ENCODE results near the gene TDRD10. TPM values are rescaled to one million over a fixed set of nuclear protein-coding genes. Genes with fewer than 3 reads are reported as not detected.

Gene TDRD10
- total RNA-seq, 1 donor from 2014 or later: not detected

DNA sequence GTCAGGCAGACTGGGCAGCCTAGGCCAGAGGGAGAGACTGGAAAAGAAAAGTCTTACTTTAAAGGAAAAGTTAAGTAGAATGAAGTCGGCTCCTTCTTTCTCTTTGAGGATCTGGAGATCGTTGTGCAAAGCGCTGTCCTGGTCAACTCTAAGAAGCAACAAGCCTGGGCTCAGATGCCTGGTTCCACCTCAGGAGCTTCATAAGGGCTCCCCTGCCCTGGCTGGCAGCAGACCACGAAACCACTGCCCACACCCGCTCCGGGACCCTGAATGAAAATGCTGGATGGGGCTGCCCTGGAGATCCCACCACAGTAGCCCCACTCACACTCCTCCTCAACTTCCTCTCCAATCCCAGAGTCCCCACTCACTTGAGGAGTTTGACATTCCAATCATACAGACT lies 50.0 kb downstream of the TDRD10 start:
- Histone ChIP-seq H3K27me3 (ENCODE audit: control insufficient read depth, insufficient read depth, low read length) (no peaks in the 10 kb centered on the region), H3K4me3 (ENCODE audit: low read depth, low read length) (no peak overlapping the region), H3K36me3 (ENCODE audit: control insufficient read depth, insufficient read depth, low read length) (peaks cover 5% of the 10 kb centered on the region)
- no peak for DNase-seq (ENCODE audit: low read depth)
- TF ChIP-seq, protein P1, sequence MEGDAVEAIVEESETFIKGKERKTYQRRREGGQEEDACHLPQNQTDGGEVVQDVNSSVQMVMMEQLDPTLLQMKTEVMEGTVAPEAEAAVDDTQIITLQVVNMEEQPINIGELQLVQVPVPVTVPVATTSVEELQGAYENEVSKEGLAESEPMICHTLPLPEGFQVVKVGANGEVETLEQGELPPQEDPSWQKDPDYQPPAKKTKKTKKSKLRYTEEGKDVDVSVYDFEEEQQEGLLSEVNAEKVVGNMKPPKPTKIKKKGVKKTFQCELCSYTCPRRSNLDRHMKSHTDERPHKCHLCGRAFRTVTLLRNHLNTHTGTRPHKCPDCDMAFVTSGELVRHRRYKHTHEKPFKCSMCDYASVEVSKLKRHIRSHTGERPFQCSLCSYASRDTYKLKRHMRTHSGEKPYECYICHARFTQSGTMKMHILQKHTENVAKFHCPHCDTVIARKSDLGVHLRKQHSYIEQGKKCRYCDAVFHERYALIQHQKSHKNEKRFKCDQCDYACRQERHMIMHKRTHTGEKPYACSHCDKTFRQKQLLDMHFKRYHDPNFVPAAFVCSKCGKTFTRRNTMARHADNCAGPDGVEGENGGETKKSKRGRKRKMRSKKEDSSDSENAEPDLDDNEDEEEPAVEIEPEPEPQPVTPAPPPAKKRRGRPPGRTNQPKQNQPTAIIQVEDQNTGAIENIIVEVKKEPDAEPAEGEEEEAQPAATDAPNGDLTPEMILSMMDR (IDR thresholded peaks at IDR 0.05; ENCODE audit: insufficient read depth, low read length, poor library complexity, severe bottlenecking): no peak

DNA sequence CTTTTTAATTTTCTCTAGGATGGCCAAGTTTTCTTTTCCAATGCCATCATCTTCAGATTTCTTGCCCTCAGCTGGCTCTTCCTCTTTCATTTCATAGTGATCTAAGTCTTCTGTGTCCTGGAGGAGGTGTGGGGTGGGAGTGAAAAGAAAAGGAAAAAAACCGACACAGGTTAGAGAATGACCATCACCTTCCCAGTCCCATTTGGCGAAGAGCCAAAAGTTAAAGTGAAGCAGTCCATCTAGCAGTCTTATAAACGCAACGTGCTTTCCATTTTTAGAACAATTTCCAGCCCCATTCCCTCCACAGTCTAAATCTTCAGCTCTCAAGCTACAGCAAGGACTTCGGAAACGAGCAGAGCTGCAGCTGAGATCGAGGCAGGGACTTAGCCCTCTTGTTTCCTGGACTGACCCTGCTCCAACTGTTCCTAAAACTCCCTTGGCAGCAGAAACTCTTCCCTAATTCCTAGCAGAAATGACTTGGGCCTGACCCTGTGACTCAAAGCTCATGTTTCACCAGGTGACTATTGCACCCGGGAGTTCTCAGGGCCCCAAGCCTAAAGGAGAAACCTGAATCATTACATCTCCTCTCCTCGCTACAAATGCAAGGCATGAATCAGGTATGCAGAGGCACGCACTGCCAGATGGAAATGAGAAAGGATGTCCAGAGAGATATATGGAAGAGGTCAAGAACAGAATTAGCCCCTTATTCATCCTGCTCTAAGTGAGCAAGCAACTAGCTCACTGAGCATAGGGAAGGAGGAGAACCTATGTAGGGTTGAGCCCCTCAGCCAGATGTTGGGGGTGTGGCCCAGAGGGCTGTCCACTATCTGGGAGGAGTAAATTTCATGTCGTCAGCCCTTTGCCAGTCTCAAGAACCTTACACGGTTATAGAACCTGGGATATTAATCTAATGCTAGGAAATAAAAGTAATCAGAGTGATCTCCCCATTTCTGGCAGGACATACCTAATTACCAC lies 51.3 kb downstream of the TDRD10 start:
- TF ChIP-seq, protein P1 (IDR thresholded peaks at IDR 0.05; ENCODE audit: insufficient read depth, low read length, poor library complexity, severe bottlenecking): no peak
- Histone ChIP-seq H3K4me3 (ENCODE audit: low read depth, low read length) (no peak overlapping the region), H3K36me3 (ENCODE audit: control insufficient read depth, insufficient read depth, low read length) (peaks cover 5% of the 10 kb centered on the region), H3K27me3 (ENCODE audit: control insufficient read depth, insufficient read depth, low read length) (no peaks in the 10 kb centered on the region)
- no peak for DNase-seq (ENCODE audit: low read depth)

DNA sequence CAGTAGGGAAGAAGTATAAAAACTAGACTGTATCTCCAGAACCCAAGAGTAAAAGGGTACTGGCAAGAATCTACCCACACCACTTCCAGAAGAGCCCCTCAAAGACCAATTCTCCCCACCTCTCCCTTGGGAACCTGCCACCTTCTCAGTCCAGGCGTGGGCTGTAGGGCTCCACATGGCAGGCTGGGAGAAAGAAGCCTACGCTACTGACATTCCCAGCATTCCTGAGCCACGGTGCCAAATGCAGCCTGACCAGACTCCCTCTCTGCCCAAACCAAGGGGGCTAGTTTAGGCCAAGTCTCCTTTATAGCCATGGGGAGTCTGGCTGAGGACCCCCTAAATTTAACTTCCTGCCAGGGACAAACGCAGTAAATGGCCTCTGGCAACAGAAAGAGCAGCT lies 54.4 kb downstream of the TDRD10 start:
- no peak for DNase-seq (ENCODE audit: low read depth)

DNA sequence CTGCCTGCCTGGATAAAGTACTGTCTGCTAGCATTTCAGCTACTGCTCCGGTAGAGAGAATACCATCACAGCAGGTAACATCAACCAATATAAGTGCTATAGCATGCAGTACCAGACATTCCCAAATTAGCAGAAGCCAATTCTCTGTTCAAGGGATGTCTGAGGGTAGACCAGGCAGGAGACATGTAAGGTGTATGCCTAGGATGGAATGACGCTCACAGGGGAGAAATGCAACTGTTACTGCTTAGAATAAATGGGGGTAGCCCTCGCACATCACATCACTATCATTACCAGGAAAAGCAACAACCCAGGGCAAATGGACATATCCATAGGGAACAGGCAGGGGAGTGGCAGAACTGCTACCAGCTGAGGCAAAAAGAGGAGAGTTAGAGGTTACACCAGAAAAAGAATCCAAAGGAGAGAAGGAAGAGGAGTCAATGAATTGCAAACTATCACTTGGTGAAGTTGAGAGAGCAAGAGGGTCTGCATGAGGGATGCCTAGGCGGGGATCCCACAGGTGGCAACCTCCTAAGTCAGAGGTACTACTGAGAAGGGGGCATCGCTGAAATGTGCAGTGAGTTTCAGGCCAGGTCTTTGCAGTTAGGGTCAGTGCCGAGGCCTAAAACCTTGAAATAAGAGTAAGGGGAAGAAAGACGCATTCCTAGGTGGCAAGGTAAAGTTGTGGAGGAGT lies 55.4 kb downstream of the TDRD10 start:
- DNase-seq (ENCODE audit: low read depth): no peak
- Histone ChIP-seq H3K4me3 (ENCODE audit: low read depth, low read length) (peak overlapping the region; percentile 85), H3K36me3 (ENCODE audit: control insufficient read depth, insufficient read depth, low read length) (peaks cover 3% of the 10 kb centered on the region), H3K27me3 (ENCODE audit: control insufficient read depth, insufficient read depth, low read length) (no peaks in the 10 kb centered on the region)
- TF ChIP-seq, protein P1 (IDR thresholded peaks at IDR 0.05; ENCODE audit: insufficient read depth, low read length, poor library complexity, severe bottlenecking): no peak

More for the DNA sequence above, 54.4 kb downstream of the TDRD10 start:
- TF ChIP-seq, protein P1 (IDR thresholded peaks at IDR 0.05; ENCODE audit: insufficient read depth, low read length, poor library complexity, severe bottlenecking): no peak
- H3K27me3 ChIP-seq (ENCODE audit: control insufficient read depth, insufficient read depth, low read length): no peaks in the 10 kb centered on the region
- H3K4me3 ChIP-seq (ENCODE audit: low read depth, low read length): peak overlapping the region; percentile 85
- peaks cover 3% of the 10 kb centered on the region for H3K36me3 ChIP-seq (ENCODE audit: control insufficient read depth, insufficient read depth, low read length)

DNA sequence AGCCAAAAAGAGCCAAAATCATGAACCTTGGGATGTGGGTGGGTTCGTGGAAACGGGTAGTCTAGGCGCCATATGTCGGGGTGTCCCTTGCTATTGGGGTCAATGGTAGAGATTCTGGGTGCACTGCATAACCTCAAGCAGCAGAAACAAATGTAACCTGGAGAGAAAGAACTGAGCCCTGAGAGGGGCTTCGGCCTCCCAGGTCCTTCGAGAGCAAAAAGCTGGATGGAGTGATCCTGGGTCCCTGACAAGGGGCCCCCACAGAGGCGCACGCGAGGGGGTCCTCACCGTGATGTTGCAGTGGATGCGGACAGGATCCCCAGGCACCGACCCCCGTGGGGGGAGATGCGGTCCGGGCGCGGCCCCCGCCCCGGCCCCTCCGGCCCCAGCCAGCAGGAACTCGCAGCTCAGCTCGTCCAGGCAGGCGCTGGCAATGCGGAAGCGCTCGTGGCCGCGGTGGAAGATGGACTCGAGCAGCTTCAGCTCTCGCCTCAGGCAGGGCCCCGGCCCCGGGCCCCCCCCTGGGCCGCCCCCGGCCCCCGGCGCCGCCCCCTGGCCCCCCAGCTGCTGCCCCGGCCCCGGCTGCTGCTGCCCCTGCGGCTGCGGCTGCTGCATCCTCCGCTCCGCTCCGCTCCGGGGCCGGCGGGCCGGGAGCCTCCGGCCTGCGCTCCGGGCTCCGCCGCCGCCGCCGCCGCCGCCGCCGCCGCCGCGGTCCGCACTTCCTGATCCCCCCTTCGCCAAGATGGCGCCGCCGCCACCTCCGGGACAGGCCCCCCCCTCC lies 56.1 kb downstream of the TDRD10 start, which contains the start of gene UBE2Q1:
Gene UBE2Q1, minus strand, starts transcription at position 724 of the 781 bp plus-strand sequence. Its CDS starts 109 bp downstream, at position 615.
- DNase-seq (ENCODE audit: low read depth): no peak
- Histone ChIP-seq H3K4me3 (ENCODE audit: low read depth, low read length) (peak within 1 kb of the TSS; percentile 85), H3K27me3 (ENCODE audit: control insufficient read depth, insufficient read depth, low read length) (no peaks in the 10 kb centered on the region), H3K36me3 (ENCODE audit: control insufficient read depth, insufficient read depth, low read length) (peaks cover 2% of the 10 kb centered on the region)
- TF ChIP-seq, protein P1 (IDR thresholded peaks at IDR 0.05; ENCODE audit: insufficient read depth, low read length, poor library complexity, severe bottlenecking): no peak

Measured in kidney epithelial cell (primary cell).